HuH-7.5 (cell line): Measurements from ENCODE around the gene OR8D2.
"Not testable (repeated sequence)": the region's sequence is repeated elsewhere in the genome, so short reads cannot be mapped to it uniquely, and the experiment has no call there.

Experiments used
- DNase-seq: peaks from one replicate; pipeline ENCODE4 v3.0.0; 2011; ENCODE audit warnings: low spot score

Gene OR8D2

GRCh38 chr11:124285610-124286344 lies 34.2 kb downstream of the OR8D2 start:
- DNase-seq: no peak

- DNase-seq: no peak
Observed at GRCh38 chr11:124278261-124278660, 41.7 kb downstream of the OR8D2 start.

GRCh38 chr11:124277804-124278203 lies 42.2 kb downstream of the OR8D2 start:
- DNase-seq: no peak

- DNase-seq: no peak
Observed at GRCh38 chr11:124277207-124277606, 42.8 kb downstream of the OR8D2 start.

GRCh38 chr11:124276081-124276480 lies 43.9 kb downstream of the OR8D2 start:
- no peak for DNase-seq

- no peak for DNase-seq
Observed at GRCh38 chr11:124274000-124274399, 46.0 kb downstream of the OR8D2 start.

GRCh38 chr11:124270886-124271285 lies 49.1 kb downstream of the OR8D2 start:
- not testable (repeated sequence) for DNase-seq
